GM21447 (cell line): ENCODE results near the gene RER1.

ENCODE experiments used
- ATAC-seq: cut with Tn5 transposase; IDR thresholded peaks from one replicate; pipeline ENCODE4 v1.9.1; 2021; ENCODE audit not compliant: unreplicated experiment

RER1 gene

GRCh38 chr1:2375923-2376260 lies 15.7 kb upstream of the RER1 start:
- no peak for ATAC-seq

DNA sequence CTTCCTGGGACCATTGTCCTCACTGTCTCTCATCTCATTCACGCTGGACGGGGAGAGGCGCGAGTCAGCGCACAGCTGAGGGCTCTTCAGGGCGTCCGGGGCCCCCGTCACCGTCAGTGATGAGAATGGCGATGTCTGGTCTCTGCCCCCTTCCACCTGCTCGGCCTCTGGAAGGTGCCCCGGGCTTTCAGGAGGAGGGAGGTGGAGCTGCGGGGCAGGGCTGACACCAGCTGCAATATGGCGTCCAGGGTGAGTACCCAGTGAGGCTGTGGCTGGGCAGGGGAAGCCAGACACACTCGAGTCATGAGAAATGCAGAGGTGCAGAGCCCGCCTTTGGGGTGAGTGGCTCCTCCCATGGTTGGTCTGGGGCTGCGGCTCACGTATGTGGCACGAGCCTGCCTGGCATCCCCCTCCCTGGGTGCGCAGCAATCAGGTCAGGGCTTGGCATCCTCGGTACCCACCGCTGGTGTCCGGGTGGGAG lies 15.3 kb upstream of the RER1 start:
- no peak for ATAC-seq

GRCh38 chr1:2376931-2377672 lies 14.5 kb upstream of the RER1 start:
- no peak for ATAC-seq

GRCh38 chr1:2377751-2378440 lies 13.7 kb upstream of the RER1 start:
- no peak for ATAC-seq

GRCh38 chr1:2378441-2378851 lies 13.2 kb upstream of the RER1 start:
- no peak for ATAC-seq

- ATAC-seq, result no peak
Observed at GRCh38 chr1:2378956-2379732, 12.5 kb upstream of the RER1 start.

GRCh38 chr1:2379733-2380404 lies 11.8 kb upstream of the RER1 start:
- no peak for ATAC-seq

GRCh38 chr1:2380816-2381591 lies 10.6 kb upstream of the RER1 start:
- no peak for ATAC-seq

DNA sequence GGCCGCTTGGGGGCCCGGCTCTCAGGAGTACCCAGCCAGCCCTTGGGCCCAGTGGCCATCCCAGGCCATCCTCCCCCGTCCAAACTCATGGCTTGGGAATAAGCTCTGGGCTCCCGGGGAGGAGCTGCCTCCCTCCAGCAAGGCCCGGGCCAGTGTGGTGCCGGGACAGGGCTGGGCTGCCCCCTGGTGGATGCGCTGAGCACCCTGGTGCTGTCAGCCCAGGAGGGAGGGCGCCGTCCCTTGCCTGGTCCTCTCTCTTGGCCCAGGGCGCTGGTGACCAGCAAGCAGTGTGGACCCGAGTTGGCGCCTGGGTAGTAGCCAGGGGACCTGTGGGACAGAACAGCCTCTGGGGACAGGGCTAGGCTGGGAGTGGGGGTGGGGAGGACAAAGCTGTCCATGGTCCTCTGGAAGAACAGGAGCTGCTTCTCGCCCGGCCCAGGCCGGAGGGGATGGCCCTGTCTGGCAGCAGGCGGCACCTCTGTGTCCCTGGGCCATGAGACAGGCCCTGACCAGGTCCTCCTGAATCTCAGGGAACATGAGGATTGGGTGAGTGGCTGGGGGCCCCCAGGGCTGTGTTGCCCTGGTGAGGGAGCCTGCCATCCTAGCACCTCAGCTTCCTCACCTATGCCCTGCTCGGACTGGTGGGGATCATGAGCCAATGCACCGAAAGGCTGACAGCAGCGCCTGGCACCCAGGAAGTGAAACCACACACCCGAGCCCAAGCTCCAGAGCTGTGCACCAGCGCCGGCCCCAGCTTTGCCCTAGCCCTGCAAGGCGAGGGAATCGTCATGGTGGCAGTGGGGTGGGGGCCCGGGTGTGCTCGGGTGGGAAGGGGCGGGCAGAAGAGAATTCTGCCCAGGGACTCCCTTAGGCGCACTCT lies 9.7 kb upstream of the RER1 start:
- no peak for ATAC-seq

GRCh38 chr1:2382621-2383361 lies 8.8 kb upstream of the RER1 start:
- ATAC-seq, result no peak

GRCh38 chr1:2383576-2383975 lies 8.1 kb upstream of the RER1 start:
- no peak for ATAC-seq

- no peak for ATAC-seq
Observed at GRCh38 chr1:2384130-2384860, 7.3 kb upstream of the RER1 start.

DNA sequence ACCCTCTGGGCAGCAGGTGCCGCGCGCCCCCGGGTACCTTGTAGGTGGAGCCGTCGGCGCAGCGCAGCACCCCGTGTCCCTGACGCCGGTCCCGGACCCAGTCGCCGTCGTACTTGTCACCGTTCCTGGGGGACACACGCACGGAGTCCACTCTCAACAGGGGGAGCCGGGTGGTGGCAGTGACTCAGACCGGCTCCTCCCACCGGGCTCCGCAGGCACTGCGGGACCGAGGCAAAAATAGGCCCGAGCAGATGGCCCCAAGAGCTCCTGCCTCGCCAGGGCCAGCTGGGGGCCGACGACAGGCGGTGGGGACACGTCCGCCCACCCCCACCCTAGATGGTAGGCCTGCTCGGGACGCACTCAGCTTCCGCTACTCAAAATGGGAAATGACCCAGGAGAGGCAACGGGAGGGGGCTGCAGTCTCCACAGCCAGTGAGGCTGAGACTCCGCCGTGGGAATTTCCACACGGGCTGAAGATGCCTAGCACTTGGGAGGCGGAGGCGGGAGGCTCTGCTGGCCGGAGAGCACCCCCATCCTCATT lies 6.6 kb upstream of the RER1 start:
- no peak for ATAC-seq

GRCh38 chr1:2385606-2386280 lies 5.9 kb upstream of the RER1 start:
- ATAC-seq, result no peak

- no peak for ATAC-seq
Observed at GRCh38 chr1:2386636-2387611, 4.7 kb upstream of the RER1 start.
